HUDEP-2 (cell line): ENCODE results near the gene CALCOCO2.

Experiments used
- DNase-seq, 76 experiments: peaks; one replicate each; lab custom pipeline; 2025; ENCODE audit not compliant: unreplicated experiment in 76 of 76; lab: John Stamatoyannopoulos, UW

The CALCOCO2 gene

DNA sequence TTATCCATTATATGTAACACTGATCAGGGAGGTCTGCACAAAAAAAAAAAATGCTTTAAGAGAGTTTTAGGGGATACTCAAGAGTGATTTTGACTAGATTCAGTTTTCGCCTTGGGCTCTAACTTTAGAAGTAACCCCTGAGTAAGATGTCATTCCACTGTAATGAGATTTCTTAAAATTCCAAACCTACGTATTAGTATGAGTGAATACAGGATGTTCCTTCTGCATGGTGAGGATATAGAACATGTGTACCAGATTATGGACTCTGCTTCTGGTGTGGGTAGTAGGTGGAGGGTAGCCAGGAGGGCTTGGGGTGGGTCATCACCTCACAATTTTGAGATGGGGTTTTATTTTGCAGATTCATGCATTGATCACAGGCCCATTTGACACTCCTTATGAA, 81.6 kb downstream of the CALCOCO2 start:
- no peak for DNase-seq
